ENCODE measurements around the gene ERCC4. TPM values are rescaled to one million over a fixed set of nuclear protein-coding genes. Genes with fewer than 3 reads are reported as not detected.

Gene ERCC4
- total RNA-seq, 1 donor from 2014 or later, result 13.9 TPM

GRCh38 chr16:13935408-13935807 lies 15.5 kb downstream of the ERCC4 start:
- no peak overlapping the region for H3K4me2 ChIP-seq (ENCODE audit: low read length)
- H3K4me1 ChIP-seq (ENCODE audit: insufficient read depth, low read length), result no peaks in the 10 kb centered on the region
- H3K4me1 Mint-ChIP-seq (ENCODE audit: low read depth, unreplicated experiment), result peaks cover 10% of the 10 kb centered on the region
- no peak for DNase-seq (ENCODE audit: low read depth)
- no peak overlapping the region for H3K27ac Mint-ChIP-seq (ENCODE audit: unreplicated experiment)
- H2AFZ ChIP-seq (ENCODE audit: low read depth, low read length), result no peak overlapping the region
- no peak for FAIRE-seq
- H3K36me3 Mint-ChIP-seq (ENCODE audit: low read depth, unreplicated experiment), result peaks cover 21% of the 10 kb centered on the region
- no peaks in the 10 kb centered on the region for H4K20me1 ChIP-seq (ENCODE audit: insufficient read depth, low read length)
- TF ChIP-seq EZH2 (IDR thresholded peaks at IDR 0.05; ENCODE audit: insufficient read depth, low read length), result no peak
- TF ChIP-seq CTCF (IDR thresholded peaks at IDR 0.05; ENCODE audit: insufficient read depth, low read depth, low read length), result peak; percentile 33
- H3K9me3 Mint-ChIP-seq (ENCODE audit: unreplicated experiment), result peaks cover 3% of the 10 kb centered on the region
- no peaks in the 10 kb centered on the region for H3K27me3 ChIP-seq (ENCODE audit: insufficient read depth, low read length)
- H3K4me3 ChIP-seq (ENCODE audit: insufficient read depth, low read depth, low read length), result no peak overlapping the region
- H3K9me3 ChIP-seq (ENCODE audit: insufficient read depth, low read depth, low read length), result no peaks in the 10 kb centered on the region
- H3K27ac ChIP-seq (ENCODE audit: low read depth, low read length), result no peak overlapping the region
- no peak overlapping the region for H3K4me3 Mint-ChIP-seq (ENCODE audit: unreplicated experiment)
- no peaks in the 10 kb centered on the region for H3K27me3 Mint-ChIP-seq (ENCODE audit: low read depth, unreplicated experiment)
- no peaks in the 10 kb centered on the region for H3K79me2 ChIP-seq (ENCODE audit: insufficient read depth, low read length)
- H3K9ac ChIP-seq (ENCODE audit: low read length), result no peak overlapping the region
- H3K36me3 ChIP-seq (ENCODE audit: insufficient read depth, low read length), result peaks cover 30% of the 10 kb centered on the region

GRCh38 chr16:13936155-13936554 lies 16.2 kb downstream of the ERCC4 start:
- Histone ChIP-seq H3K4me3 (ENCODE audit: insufficient read depth, low read depth, low read length) (no peak overlapping the region), H3K27me3 (ENCODE audit: insufficient read depth, low read length) (no peaks in the 10 kb centered on the region), H3K4me2 (ENCODE audit: low read length) (no peak overlapping the region), H3K9ac (ENCODE audit: low read length) (no peak overlapping the region), H4K20me1 (ENCODE audit: insufficient read depth, low read length) (no peaks in the 10 kb centered on the region), H3K27ac (ENCODE audit: low read depth, low read length) (no peak overlapping the region), H3K36me3 (ENCODE audit: insufficient read depth, low read length) (peaks cover 26% of the 10 kb centered on the region), H3K79me2 (ENCODE audit: insufficient read depth, low read length) (no peaks in the 10 kb centered on the region), H3K9me3 (ENCODE audit: insufficient read depth, low read depth, low read length) (no peaks in the 10 kb centered on the region), H2AFZ (ENCODE audit: low read depth, low read length) (no peak overlapping the region), H3K4me1 (ENCODE audit: insufficient read depth, low read length) (no peaks in the 10 kb centered on the region)
- no peaks in the 10 kb centered on the region for H3K27me3 Mint-ChIP-seq (ENCODE audit: low read depth, unreplicated experiment)
- TF ChIP-seq CTCF (IDR thresholded peaks at IDR 0.05; ENCODE audit: insufficient read depth, low read depth, low read length) (no peak), EZH2 (IDR thresholded peaks at IDR 0.05; ENCODE audit: insufficient read depth, low read length) (no peak)
- DNase-seq (ENCODE audit: low read depth), result no peak
- FAIRE-seq, result no peak
- no peak overlapping the region for H3K4me3 Mint-ChIP-seq (ENCODE audit: unreplicated experiment)
- no peak overlapping the region for H3K27ac Mint-ChIP-seq (ENCODE audit: unreplicated experiment)
- peaks cover 12% of the 10 kb centered on the region for H3K4me1 Mint-ChIP-seq (ENCODE audit: low read depth, unreplicated experiment)
- H3K9me3 Mint-ChIP-seq (ENCODE audit: unreplicated experiment), result peaks cover 4% of the 10 kb centered on the region
- H3K36me3 Mint-ChIP-seq (ENCODE audit: low read depth, unreplicated experiment), result peaks cover 22% of the 10 kb centered on the region

- Histone ChIP-seq H3K36me3 (ENCODE audit: insufficient read depth, low read length) (peaks cover 24% of the 10 kb centered on the region), H3K4me1 (ENCODE audit: insufficient read depth, low read length) (no peaks in the 10 kb centered on the region), H3K9ac (ENCODE audit: low read length) (no peak overlapping the region), H2AFZ (ENCODE audit: low read depth, low read length) (no peak overlapping the region), H4K20me1 (ENCODE audit: insufficient read depth, low read length) (no peaks in the 10 kb centered on the region), H3K79me2 (ENCODE audit: insufficient read depth, low read length) (no peaks in the 10 kb centered on the region), H3K27ac (ENCODE audit: low read depth, low read length) (no peak overlapping the region), H3K27me3 (ENCODE audit: insufficient read depth, low read length) (no peaks in the 10 kb centered on the region), H3K4me3 (ENCODE audit: insufficient read depth, low read depth, low read length) (no peak overlapping the region), H3K9me3 (ENCODE audit: insufficient read depth, low read depth, low read length) (no peaks in the 10 kb centered on the region), H3K4me2 (ENCODE audit: low read length) (peak overlapping the region; percentile 15)
- DNase-seq (ENCODE audit: low read depth) (peak; percentile 29), FAIRE-seq (no peak)
- peaks cover 12% of the 10 kb centered on the region for H3K4me1 Mint-ChIP-seq (ENCODE audit: low read depth, unreplicated experiment)
- H3K27ac Mint-ChIP-seq (ENCODE audit: unreplicated experiment), result peak overlapping the region; percentile 4
- H3K4me3 Mint-ChIP-seq (ENCODE audit: unreplicated experiment), result no peak overlapping the region
- no peaks in the 10 kb centered on the region for H3K27me3 Mint-ChIP-seq (ENCODE audit: low read depth, unreplicated experiment)
- peaks cover 22% of the 10 kb centered on the region for H3K36me3 Mint-ChIP-seq (ENCODE audit: low read depth, unreplicated experiment)
- H3K9me3 Mint-ChIP-seq (ENCODE audit: unreplicated experiment), result peaks cover 6% of the 10 kb centered on the region
- TF ChIP-seq EZH2 (IDR thresholded peaks at IDR 0.05; ENCODE audit: insufficient read depth, low read length) (no peak), CTCF (IDR thresholded peaks at IDR 0.05; ENCODE audit: insufficient read depth, low read depth, low read length) (no peak)
Observed at GRCh38 chr16:13936596-13937081, 16.7 kb downstream of the ERCC4 start.
